GM13976 (cell line): ENCODE data around the gene GMPPA.

Experiments used
- DNase-seq: peaks from one replicate; pipeline ENCODE4 v3.0.0; 2012; ENCODE audit warnings: low spot score
- in situ Hi-C: fragments of 300-500 bp; cut with MboI; formaldehyde crosslinking; loops from one replicate; pipeline ENCODE4 v1.12.0; 2022; ENCODE audit warnings: low sequenced_read_pairs, mixed read lengths, inconsistent platforms; ENCODE audit not compliant: unreplicated experiment
- TF ChIP-seq, protein P1 (sequence below): IDR thresholded peaks from 2 replicates; pipeline ENCODE4 v1.5.1; 2012; ENCODE audit warnings: borderline replicate concordance, mild to moderate bottlenecking; ENCODE audit not compliant: insufficient read depth; ENCODE audit errors: extremely low read depth, missing control alignments, control extremely low read depth

Gene GMPPA

DNA sequence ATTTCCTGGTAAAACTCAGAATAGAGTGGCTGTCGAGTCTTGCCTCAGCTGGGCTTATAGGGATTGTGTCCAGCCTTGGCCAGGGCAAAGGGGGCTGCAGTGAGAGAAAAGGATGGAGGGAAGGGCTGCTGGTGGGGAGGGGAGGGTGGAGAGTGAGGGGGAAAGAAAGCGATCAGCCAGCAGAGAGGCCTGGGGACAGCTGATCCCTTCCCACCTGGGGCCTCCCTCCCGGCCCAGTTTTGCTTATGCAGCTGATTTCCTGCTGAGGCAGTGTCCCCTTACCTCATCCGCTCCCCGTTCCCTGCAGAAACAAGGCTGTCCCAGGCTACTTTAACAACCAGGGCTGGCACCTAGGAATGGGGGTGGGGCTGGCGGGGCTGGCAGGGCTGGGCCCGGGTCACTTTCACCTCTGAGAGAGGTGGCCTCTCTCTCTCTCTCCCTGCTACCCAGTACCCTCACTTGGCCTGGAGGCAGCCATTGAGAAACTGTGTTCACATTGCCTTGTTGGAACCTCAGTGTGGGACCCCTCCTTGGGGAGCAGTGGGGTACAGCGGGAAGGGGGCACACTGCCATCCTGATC, 12.2 kb upstream of the GMPPA start:
- in situ Hi-C loops = no loop called here
- DNase-seq = no peak
- TF ChIP-seq, protein P1, sequence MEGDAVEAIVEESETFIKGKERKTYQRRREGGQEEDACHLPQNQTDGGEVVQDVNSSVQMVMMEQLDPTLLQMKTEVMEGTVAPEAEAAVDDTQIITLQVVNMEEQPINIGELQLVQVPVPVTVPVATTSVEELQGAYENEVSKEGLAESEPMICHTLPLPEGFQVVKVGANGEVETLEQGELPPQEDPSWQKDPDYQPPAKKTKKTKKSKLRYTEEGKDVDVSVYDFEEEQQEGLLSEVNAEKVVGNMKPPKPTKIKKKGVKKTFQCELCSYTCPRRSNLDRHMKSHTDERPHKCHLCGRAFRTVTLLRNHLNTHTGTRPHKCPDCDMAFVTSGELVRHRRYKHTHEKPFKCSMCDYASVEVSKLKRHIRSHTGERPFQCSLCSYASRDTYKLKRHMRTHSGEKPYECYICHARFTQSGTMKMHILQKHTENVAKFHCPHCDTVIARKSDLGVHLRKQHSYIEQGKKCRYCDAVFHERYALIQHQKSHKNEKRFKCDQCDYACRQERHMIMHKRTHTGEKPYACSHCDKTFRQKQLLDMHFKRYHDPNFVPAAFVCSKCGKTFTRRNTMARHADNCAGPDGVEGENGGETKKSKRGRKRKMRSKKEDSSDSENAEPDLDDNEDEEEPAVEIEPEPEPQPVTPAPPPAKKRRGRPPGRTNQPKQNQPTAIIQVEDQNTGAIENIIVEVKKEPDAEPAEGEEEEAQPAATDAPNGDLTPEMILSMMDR = no peak

DNA sequence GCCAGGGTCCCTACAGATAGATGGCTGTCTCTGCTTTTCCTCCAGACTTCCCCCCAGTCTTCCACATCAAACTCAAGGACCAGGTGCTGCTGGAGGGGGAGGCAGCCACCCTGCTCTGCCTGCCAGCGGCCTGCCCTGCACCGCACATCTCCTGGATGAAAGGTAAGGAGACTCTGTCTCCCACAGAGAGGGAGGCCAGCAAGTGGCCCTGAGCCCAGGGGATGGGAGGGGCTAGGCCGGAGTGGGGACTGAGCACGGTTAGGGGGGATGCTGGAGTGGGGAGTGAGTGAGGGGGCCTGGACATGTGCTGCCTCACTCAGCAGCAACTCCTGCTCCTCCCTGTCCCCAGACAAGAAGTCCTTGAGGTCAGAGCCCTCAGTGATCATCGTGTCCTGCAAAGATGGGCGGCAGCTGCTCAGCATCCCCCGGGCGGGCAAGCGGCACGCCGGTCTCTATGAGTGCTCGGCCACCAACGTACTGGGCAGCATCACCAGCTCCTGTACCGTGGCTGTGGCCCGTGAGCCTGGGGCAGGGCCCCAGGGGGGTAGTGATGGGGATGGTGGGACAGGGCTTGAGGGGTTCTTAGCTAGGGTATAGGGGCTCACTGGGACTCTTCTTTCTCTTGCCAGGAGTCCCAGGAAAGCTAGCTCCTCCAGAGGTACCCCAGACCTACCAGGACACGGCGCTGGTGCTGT, 10.4 kb upstream of the GMPPA start:
- no peak for DNase-seq
- in situ Hi-C loops = no loop called here
- TF ChIP-seq, protein P1 = no peak

DNA sequence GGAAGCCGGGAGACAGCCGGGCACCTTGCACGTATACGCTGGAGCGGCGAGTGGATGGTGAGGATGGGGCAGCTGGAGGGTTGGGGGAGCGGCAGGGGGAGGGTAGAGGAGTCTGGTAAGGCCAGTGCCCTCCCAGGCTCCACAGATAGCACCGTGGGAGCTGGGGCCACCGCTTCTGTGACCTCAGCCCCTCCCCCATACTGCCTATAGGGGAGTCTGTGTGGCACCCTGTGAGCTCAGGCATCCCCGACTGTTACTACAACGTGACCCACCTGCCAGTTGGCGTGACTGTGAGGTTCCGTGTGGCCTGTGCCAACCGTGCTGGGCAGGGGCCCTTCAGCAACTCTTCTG, 9.9 kb upstream of the GMPPA start:
- no peak for DNase-seq
- TF ChIP-seq, protein P1 = no peak
- in situ Hi-C loops = no loop called here

DNA sequence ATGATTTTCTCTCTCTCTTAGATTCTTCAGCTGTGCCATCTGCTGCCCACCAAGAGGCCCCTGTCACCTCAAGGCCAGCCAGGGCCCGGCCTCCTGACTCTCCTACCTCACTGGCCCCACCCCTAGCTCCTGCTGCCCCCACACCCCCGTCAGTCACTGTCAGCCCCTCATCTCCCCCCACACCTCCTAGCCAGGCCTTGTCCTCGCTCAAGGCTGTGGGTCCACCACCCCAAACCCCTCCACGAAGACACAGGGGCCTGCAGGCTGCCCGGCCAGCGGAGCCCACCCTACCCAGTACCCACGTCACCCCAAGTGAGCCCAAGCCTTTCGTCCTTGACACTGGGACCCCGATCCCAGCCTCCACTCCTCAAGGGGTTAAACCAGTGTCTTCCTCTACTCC, 9.4 kb upstream of the GMPPA start:
- in situ Hi-C loops = no loop called here
- TF ChIP-seq, protein P1 = no peak

DNA sequence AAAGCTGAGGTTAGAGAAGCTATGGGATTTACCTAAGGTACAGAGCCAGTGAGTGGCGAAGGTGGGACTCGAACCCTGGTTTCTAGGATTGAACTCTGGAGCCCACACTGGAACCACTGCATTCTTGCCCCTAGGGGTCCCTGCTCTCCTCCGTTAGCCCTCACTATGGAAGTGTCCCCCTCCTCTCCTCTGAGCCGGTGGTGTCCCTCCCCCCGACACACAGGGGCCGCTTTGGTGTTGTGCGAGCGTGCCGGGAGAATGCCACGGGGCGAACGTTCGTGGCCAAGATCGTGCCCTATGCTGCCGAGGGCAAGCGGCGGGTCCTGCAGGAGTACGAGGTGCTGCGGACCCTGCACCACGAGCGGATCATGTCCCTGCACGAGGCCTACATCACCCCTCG, 8.5 kb upstream of the GMPPA start:
- TF ChIP-seq, protein P1 = no peak
- DNase-seq = no peak
- in situ Hi-C loops = no loop called here

More for the DNA sequence above, 9.4 kb upstream of the GMPPA start:
- DNase-seq = no peak

DNA sequence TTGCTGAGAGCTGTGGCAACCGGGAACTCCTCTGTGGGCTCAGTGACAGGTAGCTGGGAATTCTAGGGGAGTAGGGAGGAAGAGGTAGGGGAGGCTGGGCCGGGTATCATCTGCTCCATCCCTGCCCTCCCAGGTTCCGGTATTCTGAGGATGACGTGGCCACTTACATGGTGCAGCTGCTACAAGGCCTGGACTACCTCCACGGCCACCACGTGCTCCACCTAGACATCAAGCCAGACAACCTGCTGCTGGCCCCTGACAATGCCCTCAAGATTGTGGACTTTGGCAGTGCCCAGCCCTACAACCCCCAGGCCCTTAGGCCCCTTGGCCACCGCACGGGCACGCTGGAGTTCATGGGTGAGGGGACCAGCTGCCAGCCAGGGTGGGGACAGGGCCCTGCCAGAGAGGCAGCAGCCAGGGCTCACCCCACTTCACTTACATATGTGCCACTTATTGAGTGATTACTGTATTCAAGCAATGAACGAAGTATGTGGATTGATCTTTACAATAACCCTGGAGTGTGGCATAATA, 8.0 kb upstream of the GMPPA start:
- DNase-seq = no peak
- TF ChIP-seq, protein P1 = no peak
- in situ Hi-C loops = no loop called here
